K562 (cell line): Measurements from ENCODE around the gene PATL2. TPM values are rescaled to one million over a fixed set of nuclear protein-coding genes. Genes with fewer than 3 reads are reported as not detected.

Source experiments
- CCNT2 ChIP-seq: IDR thresholded peaks from 2 replicates; pipeline ENCODE4 v1.6.1; 2011; ENCODE audit warnings: borderline replicate concordance, low read depth, mild to moderate bottlenecking, moderate library complexity, mixed read lengths, low read length; ENCODE audit not compliant: insufficient read length; ENCODE audit errors: extremely low read depth
- CHAMP1 ChIP-seq: fragments of 450-650 bp; IDR thresholded peaks from 2 replicates; pipeline ENCODE4 v1.6.1; 2016; ENCODE audit warnings: mild to moderate bottlenecking
- CXXC5 ChIP-seq: fragments of 250-450 bp; sonication (Bioruptor Pico); IDR thresholded peaks from 2 replicates; pipeline ENCODE4 v1.8.0; 2022; ENCODE audit warnings: inconsistent platforms, mild to moderate bottlenecking, moderate library complexity
- DNMT1 ChIP-seq: fragments of 450-650 bp; IDR thresholded peaks from 2 replicates; pipeline ENCODE4 v1.6.1; 2016; ENCODE audit warnings: antibody characterized with exemption, mild to moderate bottlenecking
- JUND ChIP-seq, 2 experiments: IDR thresholded peaks; 2 replicates in 1 of 2; 3 replicates in 1 of 2; pipeline ENCODE4 v1.6.1; 2011; ENCODE audit warnings: borderline replicate concordance in 2 of 2, low read depth in 2 of 2, low read length in 2 of 2, improper control_type of control experiment in 1 of 2, missing biosample characterization in 1 of 2, missing genetic modification characterization in 1 of 2, missing genetic modification reagents in 1 of 2
- MAFF ChIP-seq: IDR thresholded peaks from 2 replicates; pipeline ENCODE4 v1.6.1; 2012; ENCODE audit warnings: low read length, improper control_type of control experiment
- NFYB ChIP-seq: IDR thresholded peaks from 2 replicates; pipeline ENCODE4 v1.6.1; 2011; ENCODE audit warnings: mild to moderate bottlenecking, moderate library complexity; ENCODE audit not compliant: insufficient read length; ENCODE audit errors: extremely low read depth
- PATZ1 ChIP-seq: fragments of 250-450 bp; sonication (Bioruptor Pico); IDR thresholded peaks from 2 replicates; pipeline ENCODE4 v1.5.0; 2020; ENCODE audit warnings: mild to moderate bottlenecking, borderline replicate concordance
- SRSF3 ChIP-seq: fragments of 200-400 bp; formaldehyde crosslinking; IDR thresholded peaks from 2 replicates; pipeline ENCODE4 v1.6.1; 2016; ENCODE audit warnings: mild to moderate bottlenecking, low read length, moderate library complexity; ENCODE audit not compliant: insufficient read depth
- THRA ChIP-seq: fragments of 450-650 bp; IDR thresholded peaks from 2 replicates; pipeline ENCODE4 v1.6.1; 2017; ENCODE audit warnings: mild to moderate bottlenecking, moderate library complexity
- ZBTB1 ChIP-seq: sonication (generic); formaldehyde crosslinking; IDR thresholded peaks from 2 replicates; pipeline ENCODE4 v1.8.1; 2023; ENCODE audit warnings: missing genetic modification reagents, low read depth, mild to moderate bottlenecking, borderline replicate concordance
- ZBTB33 ChIP-seq: sonication (generic); formaldehyde crosslinking; IDR thresholded peaks from 2 replicates; pipeline ENCODE4 v1.8.1; 2023; ENCODE audit warnings: mild to moderate bottlenecking, missing genetic modification reagents
- ZBTB34 ChIP-seq: fragments of 250-450 bp; sonication (Bioruptor Pico); IDR thresholded peaks from 2 replicates; pipeline ENCODE4 v1.8.0; 2021; ENCODE audit warnings: mild to moderate bottlenecking, moderate library complexity
- ZBTB9 ChIP-seq: fragments of 450-650 bp; formaldehyde crosslinking; IDR thresholded peaks from 2 replicates; pipeline ENCODE4 v1.4.0; 2020; ENCODE audit warnings: mild to moderate bottlenecking, moderate library complexity
- ZNF75A ChIP-seq: fragments of 450-650 bp; formaldehyde crosslinking; IDR thresholded peaks from 2 replicates; pipeline ENCODE4 v1.4.0; 2020; ENCODE audit warnings: mild to moderate bottlenecking
- polyA plus RNA-seq, 8 experiments: library from polyadenylated mRNA; depleted of rRNA in 4 of 8; stranded (reverse) in 5 of 8; unstranded in 3 of 8; fragments of >200 nt; fragmentation: Nextera tagmentation in 2 of 8; fragmentation: Illumina TruSeq in 1 of 8; extraction: Ambion mirVana in 2 of 8; extraction: Trizol in 1 of 8; gene quantifications; 2 replicates each; pipeline versions ENCODE4 v1.2.1 to v1.2.3, GENCODE V29; 2011 to 2014; ENCODE audit warnings: inconsistent platforms in 1 of 8, missing spikeins in 1 of 8
- total RNA-seq, 7 experiments: library from RNA; depleted of rRNA in 6 of 7; stranded (reverse); fragments of >200 nt in 6 of 7; fragmentation: Illumina TruSeq in 2 of 7; extraction: Trizol in 2 of 7; gene quantifications; 2 replicates each; pipeline versions ENCODE4 v1.2.1 to v1.2.3, GENCODE V29; 2011 to 2021; ENCODE audit warnings: low replicate concordance in 1 of 7

The PATL2 gene
- total and polyA plus RNA-seq, 9 of the 15 experiments (the other 6 are each of a cell fraction or from before 2014, with no cell fraction given), result 0.42 to 1.1 (median 0.86) TPM

GRCh38 chr15:44711743-44712345, 721 bp upstream of the PATL2 start (continued):
- TF ChIP-seq CHAMP1 (0 out of 2 replicates have a peak, but pooled peaks have one; percentile 55), PATZ1 (no peak), ZBTB9 (CRISPR knock-in tag) (no peak), ZBTB33 (no peak), CXXC5 (CRISPR knock-in tag) (no peak), CCNT2 (peak; percentile 49), ZBTB1 (CRISPR knock-in tag) (peak; percentile 47; the same call in 1 of the 2 replicates), ZNF75A (CRISPR knock-in tag) (no peak), NFYB (no peak), MAFF (no peak), SRSF3 (0 out of 2 replicates have a peak, but pooled peaks have one; percentile 65), THRA (no peak), JUND (IDR thresholded peaks at IDR 0.05; ENCODE audit: borderline replicate concordance, low read depth, low read length) (no peak), JUND (tag; IDR thresholded peaks at IDR 0.05; ENCODE audit: borderline replicate concordance, low read depth, low read length) (no peak), DNMT1 (no peak), ZBTB34 (CRISPR knock-in tag) (no peak)
